ENCODE data around the gene ARL8B. TPM values are rescaled to one million over a fixed set of nuclear protein-coding genes. Genes with fewer than 3 reads are reported as not detected.

ARL8B gene
- total RNA-seq, 1 donor from 2014 or later, result 43.5 TPM

- no peak for TF ChIP-seq CTCF (conservative IDR thresholded peaks at IDR 0.05)
- no peaks in the 10 kb centered on the region for H3K4me1 Mint-ChIP-seq (ENCODE audit: unreplicated experiment)
- H3K27ac Mint-ChIP-seq, result no peak overlapping the region
- H3K27me3 Mint-ChIP-seq, result peaks cover 4% of the 10 kb centered on the region
- H3K9me3 Mint-ChIP-seq, result no peaks in the 10 kb centered on the region
- DNase-seq (ENCODE audit: extremely low spot score, unreplicated experiment), result no peak
- H3K36me3 Mint-ChIP-seq, result no peaks in the 10 kb centered on the region
- no peak overlapping the region for H3K4me3 Mint-ChIP-seq
Observed at GRCh38 chr3:5115506-5116162, 6.5 kb upstream of the ARL8B start.

- no peak for TF ChIP-seq CTCF (conservative IDR thresholded peaks at IDR 0.05)
- no peaks in the 10 kb centered on the region for H3K36me3 Mint-ChIP-seq
- peak overlapping the region; percentile 39 for H3K27ac Mint-ChIP-seq
- peaks cover 4% of the 10 kb centered on the region for H3K27me3 Mint-ChIP-seq
- H3K4me1 Mint-ChIP-seq (ENCODE audit: unreplicated experiment), result no peaks in the 10 kb centered on the region
- no peaks in the 10 kb centered on the region for H3K9me3 Mint-ChIP-seq
- DNase-seq (ENCODE audit: extremely low spot score, unreplicated experiment), result no peak
- H3K4me3 Mint-ChIP-seq, result no peak overlapping the region
Observed at GRCh38 chr3:5116538-5116937, 5.6 kb upstream of the ARL8B start.

- Mint-ChIP-seq H3K9me3 (no peaks in the 10 kb centered on the region), H3K27me3 (peaks cover 3% of the 10 kb centered on the region), H3K36me3 (no peaks in the 10 kb centered on the region), H3K4me3 (no peak overlapping the region), H3K4me1 (ENCODE audit: unreplicated experiment) (peaks cover 22% of the 10 kb centered on the region), H3K27ac (no peak overlapping the region)
- no peak for DNase-seq (ENCODE audit: extremely low spot score, unreplicated experiment)
- TF ChIP-seq CTCF (conservative IDR thresholded peaks at IDR 0.05), result no peak
Observed at GRCh38 chr3:5120446-5120845, 1.6 kb upstream of the ARL8B start.

- Mint-ChIP-seq H3K27me3 (no peaks in the 10 kb centered on the region), H3K36me3 (peaks cover 3% of the 10 kb centered on the region), H3K4me1 (ENCODE audit: unreplicated experiment) (peaks cover 22% of the 10 kb centered on the region), H3K27ac (peak overlapping the region; percentile 99), H3K9me3 (no peaks in the 10 kb centered on the region), H3K4me3 (peak overlapping the region; percentile 90)
- DNase-seq (ENCODE audit: extremely low spot score, unreplicated experiment), result no peak
- no peak for TF ChIP-seq CTCF (conservative IDR thresholded peaks at IDR 0.05)
Observed at GRCh38 chr3:5122741-5123706, 932 bp downstream of the ARL8B start.

- Mint-ChIP-seq H3K27ac (peak overlapping the region; percentile 99), H3K27me3 (no peaks in the 10 kb centered on the region), H3K9me3 (no peaks in the 10 kb centered on the region), H3K4me3 (peak overlapping the region; percentile 90), H3K4me1 (ENCODE audit: unreplicated experiment) (peaks cover 22% of the 10 kb centered on the region), H3K36me3 (peaks cover 3% of the 10 kb centered on the region)
- no peak for DNase-seq (ENCODE audit: extremely low spot score, unreplicated experiment)
- TF ChIP-seq CTCF (conservative IDR thresholded peaks at IDR 0.05), result no peak
Observed at GRCh38 chr3:5123937-5124336, 1.8 kb downstream of the ARL8B start.

All from type B pancreatic cell (in vitro differentiated cells).